HK-2 (cell line): Measurements from ENCODE around the gene CXCL5.
"Not testable (repeated sequence)": the region's sequence is repeated elsewhere in the genome, so short reads cannot be mapped to it uniquely, and the experiment has no call there.

Experiments
- DNase-seq: peaks from one replicate; pipeline ENCODE4 v3.0.0-alpha.2; 2018; ENCODE audit not compliant: unreplicated experiment

CXCL5 gene

GRCh38 chr4:74015126-74015780 is 16.8 kb upstream of the CXCL5 start:
- no peak for DNase-seq

GRCh38 chr4:74014332-74014731 is 15.9 kb upstream of the CXCL5 start:
- no peak for DNase-seq

GRCh38 chr4:74013264-74013663 is 14.8 kb upstream of the CXCL5 start:
- no peak for DNase-seq

- DNase-seq, result no peak
These were observed 13.7 kb upstream of the CXCL5 start for GRCh38 chr4:74012130-74012529.

- no peak for DNase-seq
These were observed 10.8 kb upstream of the CXCL5 start for GRCh38 chr4:74009307-74009706.

- DNase-seq, result no peak
These were observed 7.6 kb upstream of the CXCL5 start for GRCh38 chr4:74006009-74006476.

GRCh38 chr4:74005528-74005927 is 7.1 kb upstream of the CXCL5 start:
- no peak for DNase-seq

- DNase-seq, result no peak
These were observed 6.2 kb upstream of the CXCL5 start for GRCh38 chr4:74004668-74005067.

GRCh38 chr4:74000301-74000700 is 1.8 kb upstream of the CXCL5 start:
- DNase-seq, result no peak

GRCh38 chr4:73992050-73992449 is 6.4 kb downstream of the CXCL5 start:
- DNase-seq, result no peak

- no peak for DNase-seq
These were observed 6.8 kb downstream of the CXCL5 start for GRCh38 chr4:73991742-73992000.

- no peak for DNase-seq
These were observed 7.3 kb downstream of the CXCL5 start for GRCh38 chr4:73990988-73991741.

GRCh38 chr4:73989928-73990327 is 8.5 kb downstream of the CXCL5 start:
- no peak for DNase-seq

GRCh38 chr4:73989031-73989430 is 9.4 kb downstream of the CXCL5 start:
- no peak for DNase-seq

- DNase-seq, result no peak
These were observed 10.4 kb downstream of the CXCL5 start, which contains the start of gene PPBP for GRCh38 chr4:73988061-73988460. Gene PPBP (minus strand): TSS chr4:73988190. CDS start chr4:73988103, 87 bp downstream.

GRCh38 chr4:73985528-73985852 is 13.0 kb downstream of the CXCL5 start:
- no peak for DNase-seq

- DNase-seq, result no peak
These were observed 13.5 kb downstream of the CXCL5 start for GRCh38 chr4:73984736-73985527.

GRCh38 chr4:73981175-73981574 is 17.3 kb downstream of the CXCL5 start:
- not testable (repeated sequence) for DNase-seq

GRCh38 chr4:73979407-73979957 is 19.0 kb downstream of the CXCL5 start:
- DNase-seq, result no peak

- DNase-seq, result no peak
These were observed 19.6 kb downstream of the CXCL5 start for GRCh38 chr4:73978886-73979285.

GRCh38 chr4:73976716-73977115 is 21.8 kb downstream of the CXCL5 start:
- DNase-seq, result no peak

- no peak for DNase-seq
These were observed 22.3 kb downstream of the CXCL5 start for GRCh38 chr4:73976217-73976616.

GRCh38 chr4:73974352-73974751 is 24.1 kb downstream of the CXCL5 start:
- no peak for DNase-seq
